Thoracic aorta (tissue), 2 donors: ENCODE measurements around the gene KLHDC10. TPM values are rescaled to one million over a fixed set of nuclear protein-coding genes. Genes with fewer than 3 reads are reported as not detected.
"Not testable (repeated sequence)": the region's sequence is repeated elsewhere in the genome, so short reads cannot be mapped to it uniquely, and the experiment has no call there.

Experiments used
- ATAC-seq: fragments of 150-250 bp; one replicate; pipeline ENCODE4 v1.8.0; 2017; ENCODE audit warnings: low read depth; ENCODE audit not compliant: insufficient number of reproducible peaks, low FRiP score
- DNase-seq: peaks from one replicate; pipeline ENCODE4 v3.0.0-alpha.2; 2020; ENCODE audit warnings: low spot score
- H3K27ac ChIP-seq, 2 donors: fragments of 200-600 bp; sonication (generic); 1 replicate in 1 of 2; 2 replicates in 1 of 2; pipeline ENCODE4 v1.5.1; 2016; ENCODE audit warnings: mild to moderate bottlenecking in 2 of 2, moderate library complexity in 2 of 2
- H3K27me3 ChIP-seq: fragments of 200-600 bp; sonication (generic); replicated peaks from 2 replicates; pipeline ENCODE4 v1.6.0; 2016; ENCODE audit warnings: mild to moderate bottlenecking; ENCODE audit not compliant: insufficient read depth
- H3K36me3 ChIP-seq: fragments of 200-600 bp; sonication (generic); one replicate; pipeline ENCODE4 v1.5.1; 2016
- H3K4me1 ChIP-seq, 2 donors: fragments of 200-600 bp; sonication (generic); 1 replicate in 1 of 2; 2 replicates in 1 of 2; pipeline versions ENCODE4 v1.5.1 to v1.6.0; 2016; ENCODE audit warnings: low read depth in 2 of 2, mild to moderate bottlenecking in 1 of 2; ENCODE audit not compliant: control insufficient read depth in 1 of 2
- H3K4me3 ChIP-seq: fragments of 200-600 bp; sonication (generic); 2 replicates; pipeline ENCODE4 v1.5.1; 2016; ENCODE audit warnings: mild to moderate bottlenecking
- H3K9me3 ChIP-seq: fragments of 200-600 bp; sonication (generic); 2 replicates; pipeline ENCODE4 v1.5.1; 2016
- total RNA-seq, 2 donors: library from RNA; depleted of rRNA; stranded (reverse); fragments of >200 nt; gene quantifications; one replicate each; pipeline versions ENCODE4 v1.1.0 to v1.2.3, GENCODE V29; 2016
- TF ChIP-seq, protein P1 (sequence below): fragments of 200-600 bp; sonication (generic); IDR thresholded peaks from one replicate; pipeline ENCODE4 v1.5.1; 2019; ENCODE audit warnings: antibody characterized with exemption

KLHDC10 gene
- total RNA-seq, 2 donors from 2014 or later = 24.3 to 26.7 TPM

DNA sequence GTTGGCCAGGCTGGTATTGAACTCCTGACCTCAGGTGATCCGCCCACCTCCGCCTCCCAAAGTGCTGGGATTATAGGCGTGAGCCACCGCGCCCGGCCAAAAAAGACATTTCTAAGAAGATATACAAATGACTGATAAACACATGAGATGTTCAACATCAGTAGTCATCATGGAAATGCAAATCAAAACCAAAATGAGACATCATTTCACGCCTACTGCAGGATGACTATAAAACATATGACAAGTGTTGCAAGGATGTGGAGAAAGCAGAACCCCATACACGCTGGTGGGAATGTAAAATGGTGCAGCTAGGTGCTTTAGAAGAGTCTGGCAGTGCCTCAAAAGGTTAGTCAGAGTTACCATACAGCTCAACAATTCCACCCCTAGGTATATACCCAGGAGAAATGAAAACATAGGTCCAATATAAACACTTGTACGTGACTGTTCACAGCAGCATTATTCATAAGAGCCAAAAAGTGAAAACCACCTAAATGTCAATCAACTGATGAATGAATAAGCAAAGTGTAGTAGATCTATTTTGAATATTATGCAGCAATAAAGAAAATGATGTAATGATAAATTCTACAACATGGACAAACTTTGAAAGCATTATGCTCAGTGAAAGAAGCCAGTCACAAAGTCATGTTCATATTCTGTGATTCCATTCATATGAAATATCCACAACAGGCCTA lies 110.4 kb downstream of the KLHDC10 start:
- Histone ChIP-seq H3K36me3 (peaks cover 24% of the 10 kb centered on the region), H3K4me3 (no peak overlapping the region), H3K9me3 (no peaks in the 10 kb centered on the region), H3K27me3 (no peaks in the 10 kb centered on the region), H3K4me1 (no peaks in the 10 kb centered on the region), H3K27ac (no peak overlapping the region)
- TF ChIP-seq, protein P1, sequence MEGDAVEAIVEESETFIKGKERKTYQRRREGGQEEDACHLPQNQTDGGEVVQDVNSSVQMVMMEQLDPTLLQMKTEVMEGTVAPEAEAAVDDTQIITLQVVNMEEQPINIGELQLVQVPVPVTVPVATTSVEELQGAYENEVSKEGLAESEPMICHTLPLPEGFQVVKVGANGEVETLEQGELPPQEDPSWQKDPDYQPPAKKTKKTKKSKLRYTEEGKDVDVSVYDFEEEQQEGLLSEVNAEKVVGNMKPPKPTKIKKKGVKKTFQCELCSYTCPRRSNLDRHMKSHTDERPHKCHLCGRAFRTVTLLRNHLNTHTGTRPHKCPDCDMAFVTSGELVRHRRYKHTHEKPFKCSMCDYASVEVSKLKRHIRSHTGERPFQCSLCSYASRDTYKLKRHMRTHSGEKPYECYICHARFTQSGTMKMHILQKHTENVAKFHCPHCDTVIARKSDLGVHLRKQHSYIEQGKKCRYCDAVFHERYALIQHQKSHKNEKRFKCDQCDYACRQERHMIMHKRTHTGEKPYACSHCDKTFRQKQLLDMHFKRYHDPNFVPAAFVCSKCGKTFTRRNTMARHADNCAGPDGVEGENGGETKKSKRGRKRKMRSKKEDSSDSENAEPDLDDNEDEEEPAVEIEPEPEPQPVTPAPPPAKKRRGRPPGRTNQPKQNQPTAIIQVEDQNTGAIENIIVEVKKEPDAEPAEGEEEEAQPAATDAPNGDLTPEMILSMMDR = no peak
- no peak for ATAC-seq
- DNase-seq = no peak

DNA sequence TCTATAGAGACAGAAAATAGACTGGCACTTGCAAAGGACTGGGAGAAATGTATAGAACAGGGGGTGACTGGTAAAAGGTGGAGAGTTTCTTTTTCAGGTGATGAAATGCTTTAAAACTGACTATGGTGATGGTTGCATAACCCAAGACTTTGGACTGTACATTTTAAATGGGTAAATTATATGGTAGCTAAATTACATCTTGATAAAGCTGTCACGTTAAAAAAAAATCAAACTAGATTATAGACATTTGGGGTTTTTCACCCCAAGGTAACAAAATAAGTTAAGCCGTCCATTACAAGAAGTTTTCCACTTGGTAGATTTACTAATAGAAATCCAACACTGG lies 110.9 kb downstream of the KLHDC10 start:
- Histone ChIP-seq H3K4me3 (no peak overlapping the region), H3K27me3 (no peaks in the 10 kb centered on the region), H3K36me3 (peaks cover 24% of the 10 kb centered on the region), H3K27ac (no peak overlapping the region), H3K4me1 (no peaks in the 10 kb centered on the region), H3K9me3 (no peaks in the 10 kb centered on the region)
- no peak for ATAC-seq
- DNase-seq = no peak
- TF ChIP-seq, protein P1 = no peak

DNA sequence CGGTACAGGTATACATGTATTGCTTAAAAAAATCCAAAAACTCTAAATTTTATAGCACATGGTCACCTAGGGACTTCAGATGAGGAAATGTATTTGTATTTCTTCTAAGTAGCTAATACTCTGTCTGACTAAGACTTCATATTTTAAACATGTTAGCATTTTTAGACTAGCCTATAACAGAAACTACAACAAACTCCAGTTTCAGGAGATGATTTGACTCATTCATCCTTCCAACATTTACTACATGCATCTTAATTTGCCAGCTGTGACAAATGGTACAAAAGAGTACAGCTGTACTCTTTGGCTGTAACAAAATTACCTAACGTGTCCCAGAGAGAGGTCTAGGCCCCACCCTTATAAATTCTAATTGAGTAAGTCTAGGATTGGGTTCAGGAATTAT lies 112.7 kb downstream of the KLHDC10 start:
- Histone ChIP-seq H3K36me3 (peaks cover 24% of the 10 kb centered on the region), H3K9me3 (no peaks in the 10 kb centered on the region), H3K4me1 (no peaks in the 10 kb centered on the region), H3K27ac (no peak overlapping the region), H3K27me3 (no peaks in the 10 kb centered on the region), H3K4me3 (no peak overlapping the region)
- ATAC-seq (no peak), DNase-seq (no peak)
- TF ChIP-seq, protein P1 = no peak

DNA sequence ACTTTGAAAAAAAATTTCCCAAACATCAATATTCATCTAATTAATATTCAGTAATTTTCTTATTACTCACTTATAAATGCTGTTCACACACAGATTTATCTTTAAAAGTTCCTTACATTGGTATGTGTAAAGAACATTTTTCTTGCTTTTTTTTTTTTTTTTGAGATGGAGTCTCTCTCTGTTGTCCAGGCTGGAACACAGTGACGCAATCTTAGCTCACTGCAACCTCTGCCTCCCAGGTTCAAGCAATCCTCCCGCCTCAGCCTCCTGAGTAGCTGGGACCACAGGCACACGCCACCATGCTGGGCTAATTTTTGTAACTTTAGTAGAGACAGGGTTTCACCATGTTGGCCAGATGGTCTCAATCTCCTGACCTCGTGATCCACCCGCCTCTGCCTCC lies 114.0 kb downstream of the KLHDC10 start:
- H3K4me3 ChIP-seq, H3K27ac ChIP-seq, H3K9me3 ChIP-seq, H3K4me1 ChIP-seq, DNase-seq, ATAC-seq, H3K27me3 ChIP-seq: not testable (repeated sequence)
- peaks cover 21% of the 10 kb centered on the region for H3K36me3 ChIP-seq

Other genes starting within 250 kb of the KLHDC10 start
- gene UBE2H, start 117.6 kb upstream of the KLHDC10 start, total RNA-seq = 100 to 1,000 TPM; 136 to 158 TPM
- 10 to 100 TPM in 1 of 2 donors, 1 to 10 TPM in 1; 2.8 to 15.6 TPM for gene ZC3HC1, start 19.2 kb upstream of the KLHDC10 start, total RNA-seq
- 1 to 10 TPM; 8.7 to 9.9 TPM for gene TMEM209, start 134.9 kb downstream of the KLHDC10 start, total RNA-seq
- not detected for gene SSMEM1, start 137.3 kb downstream of the KLHDC10 start, total RNA-seq
- under 1 TPM in 1 of 2 donors, not detected in 1; 0.41 TPM for gene CPA2, start 196.3 kb downstream of the KLHDC10 start, total RNA-seq
- not detected for gene CPA4, start 222.6 kb downstream of the KLHDC10 start, total RNA-seq